Measurements from ENCODE around the gene TBX22. TPM values are rescaled to one million over a fixed set of nuclear protein-coding genes. Genes with fewer than 3 reads are reported as not detected.
A peak's percentile ranks its signal among the peaks of the same experiment; 100 is the strongest.
"Not testable (repeated sequence)": the region's sequence is repeated elsewhere in the genome, so short reads cannot be mapped to it uniquely, and the experiment has no call there.

Gene TBX22
- total RNA-seq, 1 donor from 2014 or later: not detected

GRCh38 chrX:80016182-80016581, 1.6 kb downstream of the TBX22 start:
- Mint-ChIP-seq H3K27ac (ENCODE audit: unreplicated experiment) (no peak overlapping the region), H3K9me3 (ENCODE audit: unreplicated experiment) (no peaks in the 10 kb centered on the region), H3K4me3 (ENCODE audit: unreplicated experiment) (no peak overlapping the region), H3K36me3 (ENCODE audit: unreplicated experiment) (no peaks in the 10 kb centered on the region), H3K4me1 (ENCODE audit: low read depth, unreplicated experiment) (no peaks in the 10 kb centered on the region), H3K27me3 (ENCODE audit: unreplicated experiment) (no peaks in the 10 kb centered on the region)
- DNase-seq: no peak
- TF ChIP-seq, protein P1, sequence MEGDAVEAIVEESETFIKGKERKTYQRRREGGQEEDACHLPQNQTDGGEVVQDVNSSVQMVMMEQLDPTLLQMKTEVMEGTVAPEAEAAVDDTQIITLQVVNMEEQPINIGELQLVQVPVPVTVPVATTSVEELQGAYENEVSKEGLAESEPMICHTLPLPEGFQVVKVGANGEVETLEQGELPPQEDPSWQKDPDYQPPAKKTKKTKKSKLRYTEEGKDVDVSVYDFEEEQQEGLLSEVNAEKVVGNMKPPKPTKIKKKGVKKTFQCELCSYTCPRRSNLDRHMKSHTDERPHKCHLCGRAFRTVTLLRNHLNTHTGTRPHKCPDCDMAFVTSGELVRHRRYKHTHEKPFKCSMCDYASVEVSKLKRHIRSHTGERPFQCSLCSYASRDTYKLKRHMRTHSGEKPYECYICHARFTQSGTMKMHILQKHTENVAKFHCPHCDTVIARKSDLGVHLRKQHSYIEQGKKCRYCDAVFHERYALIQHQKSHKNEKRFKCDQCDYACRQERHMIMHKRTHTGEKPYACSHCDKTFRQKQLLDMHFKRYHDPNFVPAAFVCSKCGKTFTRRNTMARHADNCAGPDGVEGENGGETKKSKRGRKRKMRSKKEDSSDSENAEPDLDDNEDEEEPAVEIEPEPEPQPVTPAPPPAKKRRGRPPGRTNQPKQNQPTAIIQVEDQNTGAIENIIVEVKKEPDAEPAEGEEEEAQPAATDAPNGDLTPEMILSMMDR (IDR thresholded peaks at IDR 0.05; ENCODE audit: partially characterized antibody, unreplicated experiment): no peak

DNA sequence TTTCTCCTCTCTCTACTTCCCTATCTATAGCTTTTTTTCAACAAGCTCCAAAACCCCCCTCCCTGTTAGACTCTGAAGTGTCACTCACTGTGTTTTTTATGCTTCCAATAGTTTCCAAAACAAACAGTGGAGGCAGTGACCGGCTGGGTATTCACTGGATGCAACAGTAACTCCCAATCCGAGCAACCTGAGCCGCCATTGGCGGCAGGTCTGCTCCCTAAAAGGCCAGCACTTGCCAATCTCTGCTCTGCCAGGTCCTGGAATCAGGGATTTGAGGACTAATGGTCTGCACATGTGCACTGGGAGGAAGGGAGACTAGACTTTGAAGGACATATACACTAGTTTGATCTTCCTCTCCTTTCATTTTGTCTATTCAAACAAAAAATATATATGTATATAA, 7.1 kb downstream of the TBX22 start:
- DNase-seq: no peak
- no peaks in the 10 kb centered on the region for H3K27me3 Mint-ChIP-seq (ENCODE audit: unreplicated experiment)
- H3K4me3 Mint-ChIP-seq (ENCODE audit: unreplicated experiment): no peak overlapping the region
- H3K36me3 Mint-ChIP-seq (ENCODE audit: unreplicated experiment): no peaks in the 10 kb centered on the region
- TF ChIP-seq, protein P1 (IDR thresholded peaks at IDR 0.05; ENCODE audit: partially characterized antibody, unreplicated experiment): no peak
- peaks cover 2% of the 10 kb centered on the region for H3K9me3 Mint-ChIP-seq (ENCODE audit: unreplicated experiment)
- no peaks in the 10 kb centered on the region for H3K4me1 Mint-ChIP-seq (ENCODE audit: low read depth, unreplicated experiment)
- no peak overlapping the region for H3K27ac Mint-ChIP-seq (ENCODE audit: unreplicated experiment)

DNA sequence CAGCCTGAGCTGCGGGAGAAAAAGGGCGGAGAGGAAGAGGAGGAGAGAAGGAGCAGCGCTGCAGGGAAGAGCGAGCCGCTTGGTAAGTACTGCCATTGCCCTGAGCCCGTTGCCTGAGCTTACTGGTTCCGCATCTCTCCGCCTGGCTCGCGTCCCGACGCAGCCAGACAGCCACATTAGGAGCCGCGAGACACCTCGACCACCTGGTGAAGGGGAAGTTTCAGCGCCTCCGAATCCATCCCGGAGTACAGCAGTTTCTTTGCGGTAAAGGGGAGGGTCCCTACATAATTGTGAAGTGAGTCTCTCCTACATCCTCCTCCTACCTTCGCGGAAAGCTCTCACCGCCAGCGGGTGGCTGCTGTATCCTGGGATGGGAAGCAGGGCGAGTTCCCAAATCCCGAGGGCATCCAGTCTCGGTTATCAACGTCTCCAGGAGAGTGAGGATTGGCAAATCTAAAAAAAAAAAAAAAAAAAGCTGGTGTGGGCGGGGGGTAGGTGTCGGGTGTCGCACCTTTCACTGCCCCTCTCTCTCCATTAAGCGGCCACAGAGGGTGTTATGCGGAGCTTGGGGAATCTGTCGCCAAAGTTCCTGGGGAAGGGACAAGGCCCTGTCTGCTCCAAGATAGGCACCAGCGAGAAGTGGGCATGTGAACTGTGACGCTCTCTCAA, 7.9 kb downstream of the TBX22 start:
- Mint-ChIP-seq H3K27me3 (ENCODE audit: unreplicated experiment) (no peaks in the 10 kb centered on the region), H3K9me3 (ENCODE audit: unreplicated experiment) (peaks cover 2% of the 10 kb centered on the region), H3K4me1 (ENCODE audit: low read depth, unreplicated experiment) (no peaks in the 10 kb centered on the region), H3K4me3 (ENCODE audit: unreplicated experiment) (peak overlapping the region; percentile 84), H3K27ac (ENCODE audit: unreplicated experiment) (no peak overlapping the region), H3K36me3 (ENCODE audit: unreplicated experiment) (no peaks in the 10 kb centered on the region)
- TF ChIP-seq, protein P1 (IDR thresholded peaks at IDR 0.05; ENCODE audit: partially characterized antibody, unreplicated experiment): no peak
- DNase-seq: no peak

DNA sequence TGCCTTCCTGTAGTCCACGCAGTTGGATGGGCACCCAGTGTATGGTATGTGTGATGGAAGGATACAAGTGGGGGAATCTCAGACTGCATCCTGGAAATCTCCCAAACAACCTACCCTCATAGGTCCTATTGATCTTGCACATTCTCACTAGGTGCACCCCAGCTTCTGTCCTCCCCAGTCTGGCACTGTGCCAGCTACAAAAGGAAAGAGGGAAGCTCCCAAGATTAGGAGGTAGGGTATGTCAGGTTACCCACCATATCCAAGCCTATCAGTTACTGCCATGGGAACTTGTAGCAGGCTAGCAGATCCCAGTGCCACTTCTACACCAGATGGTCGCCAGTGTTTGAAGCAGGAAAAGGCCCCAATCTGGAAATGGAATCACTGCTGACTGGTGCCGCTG, 11.6 kb downstream of the TBX22 start:
- Mint-ChIP-seq H3K27ac (ENCODE audit: unreplicated experiment) (no peak overlapping the region), H3K27me3 (ENCODE audit: unreplicated experiment) (no peaks in the 10 kb centered on the region), H3K9me3 (ENCODE audit: unreplicated experiment) (peaks cover 2% of the 10 kb centered on the region), H3K4me1 (ENCODE audit: low read depth, unreplicated experiment) (no peaks in the 10 kb centered on the region), H3K36me3 (ENCODE audit: unreplicated experiment) (no peaks in the 10 kb centered on the region), H3K4me3 (ENCODE audit: unreplicated experiment) (no peak overlapping the region)
- no peak for DNase-seq
- TF ChIP-seq, protein P1 (IDR thresholded peaks at IDR 0.05; ENCODE audit: partially characterized antibody, unreplicated experiment): no peak

- H3K9me3 Mint-ChIP-seq (ENCODE audit: unreplicated experiment); H3K36me3 Mint-ChIP-seq (ENCODE audit: unreplicated experiment); H3K27ac Mint-ChIP-seq (ENCODE audit: unreplicated experiment); H3K27me3 Mint-ChIP-seq (ENCODE audit: unreplicated experiment); DNase-seq; H3K4me1 Mint-ChIP-seq (ENCODE audit: low read depth, unreplicated experiment); H3K4me3 Mint-ChIP-seq (ENCODE audit: unreplicated experiment): not testable (repeated sequence)
These were observed 51.6 kb downstream of the TBX22 start for GRCh38 chrX:80066156-80066555.

- H3K27ac Mint-ChIP-seq (ENCODE audit: unreplicated experiment); H3K9me3 Mint-ChIP-seq (ENCODE audit: unreplicated experiment); H3K4me3 Mint-ChIP-seq (ENCODE audit: unreplicated experiment); H3K36me3 Mint-ChIP-seq (ENCODE audit: unreplicated experiment); DNase-seq; H3K27me3 Mint-ChIP-seq (ENCODE audit: unreplicated experiment); H3K4me1 Mint-ChIP-seq (ENCODE audit: low read depth, unreplicated experiment): not testable (repeated sequence)
These were observed 61.1 kb downstream of the TBX22 start for GRCh38 chrX:80075625-80076024.
